A549 treated with GW870086 at 1 μM for 4 hours (cell line): ENCODE results near the gene S100A12. TPM values are rescaled to one million over a fixed set of nuclear protein-coding genes. Genes with fewer than 3 reads are reported as not detected.

ENCODE experiments used
- total RNA-seq: library from RNA; stranded (reverse); fragments of 200-300 nt; extraction: Qiagen RNA extraction; gene quantifications from 5 replicates; pipeline ENCODE4 v1.2.3, GENCODE V29; 2022; ENCODE audit warnings: low read depth

The S100A12 gene
- total RNA-seq: not detected in 5 replicates

GRCh38 chr1:153375511-153375910, at the start of gene S100A12:
TSS of gene S100A12 (minus strand) at chr1:153375621. CDS start at chr1:153374592, 1,029 bp downstream.

GRCh38 chr1:153415850-153416570, 40.6 kb upstream of the S100A12 start, which contains the start of gene S100A7A:
TSS of gene S100A7A (plus strand) at chr1:153416520. CDS start at chr1:153418083, 1,563 bp downstream.

GRCh38 chr1:153390938-153391710, 15.7 kb upstream of the S100A12 start, which contains the start of gene S100A8:
TSS of gene S100A8 (minus strand) at chr1:153391073. CDS start at chr1:153390535, 538 bp downstream.

GRCh38 chr1:153357853-153358690, 17.3 kb downstream of the S100A12 start, which contains the start of gene S100A9:
TSS of gene S100A9 (plus strand) at chr1:153357854. CDS start at chr1:153358284, 430 bp downstream.

GRCh38 chr1:153348511-153349362, 26.7 kb downstream of the S100A12 start, which contains the start of gene PGLYRP4:
TSS of gene PGLYRP4 (minus strand) at chr1:153348841. CDS start at chr1:153347932, 909 bp downstream.

Other genes starting within 250 kb of the S100A12 start
- not detected in 5 replicates for gene SPRR2G, start 224.7 kb downstream of the S100A12 start, total RNA-seq
- gene LELP1, start 172.2 kb downstream of the S100A12 start, total RNA-seq: not detected in 5 replicates
- not detected in 5 replicates for gene PRR9, start 158.0 kb downstream of the S100A12 start, total RNA-seq
- gene LORICRIN, start 115.9 kb downstream of the S100A12 start, total RNA-seq: not detected in 5 replicates
- not detected in 5 replicates for gene PGLYRP3, start 62.7 kb downstream of the S100A12 start, total RNA-seq
- gene PGLYRP4, start 26.8 kb downstream of the S100A12 start, total RNA-seq: not detected in 5 replicates
- 0.31 to 1.4 TPM (median 1.2 TPM) in 5 replicates for gene S100A9, start 17.8 kb downstream of the S100A12 start, total RNA-seq
- gene S100A8, start 15.5 kb upstream of the S100A12 start, total RNA-seq: not detected in 5 replicates
- not detected in 5 replicates for gene S100A7A, start 40.9 kb upstream of the S100A12 start, total RNA-seq
- gene S100A7, start 85.0 kb upstream of the S100A12 start, total RNA-seq: not detected in 5 replicates
- gene S100A6, start 160.4 kb upstream of the S100A12 start, total RNA-seq: 3,721 to 4,200 TPM (median 3,795 TPM) in 5 replicates
- 0.87 to 1.4 TPM (median 1.1 TPM) in 5 replicates for gene S100A5, start 165.3 kb upstream of the S100A12 start, total RNA-seq
- 1,668 to 2,055 TPM (median 1,841 TPM) in 5 replicates for gene S100A4, start 170.2 kb upstream of the S100A12 start, total RNA-seq
- 104 to 121 TPM (median 120 TPM) in 5 replicates for gene S100A3, start 173.6 kb upstream of the S100A12 start, total RNA-seq
- gene S100A2, start 190.2 kb upstream of the S100A12 start, total RNA-seq: 18.8 to 40.7 TPM (median 32.4 TPM) in 5 replicates
- gene S100A16, start 237.5 kb upstream of the S100A12 start, total RNA-seq: 527 to 623 TPM (median 604 TPM) in 5 replicates
- 0.29 to 0.82 TPM (median 0.52 TPM) in 5 replicates for gene S100A14, start 240.7 kb upstream of the S100A12 start, total RNA-seq